ENCODE measurements around the gene SLC35A3.
A peak's percentile ranks its signal among the peaks of the same experiment; 100 is the strongest.
"Not testable (repeated sequence)": the region's sequence is repeated elsewhere in the genome, so short reads cannot be mapped to it uniquely, and the experiment has no call there.

SLC35A3 gene

DNA sequence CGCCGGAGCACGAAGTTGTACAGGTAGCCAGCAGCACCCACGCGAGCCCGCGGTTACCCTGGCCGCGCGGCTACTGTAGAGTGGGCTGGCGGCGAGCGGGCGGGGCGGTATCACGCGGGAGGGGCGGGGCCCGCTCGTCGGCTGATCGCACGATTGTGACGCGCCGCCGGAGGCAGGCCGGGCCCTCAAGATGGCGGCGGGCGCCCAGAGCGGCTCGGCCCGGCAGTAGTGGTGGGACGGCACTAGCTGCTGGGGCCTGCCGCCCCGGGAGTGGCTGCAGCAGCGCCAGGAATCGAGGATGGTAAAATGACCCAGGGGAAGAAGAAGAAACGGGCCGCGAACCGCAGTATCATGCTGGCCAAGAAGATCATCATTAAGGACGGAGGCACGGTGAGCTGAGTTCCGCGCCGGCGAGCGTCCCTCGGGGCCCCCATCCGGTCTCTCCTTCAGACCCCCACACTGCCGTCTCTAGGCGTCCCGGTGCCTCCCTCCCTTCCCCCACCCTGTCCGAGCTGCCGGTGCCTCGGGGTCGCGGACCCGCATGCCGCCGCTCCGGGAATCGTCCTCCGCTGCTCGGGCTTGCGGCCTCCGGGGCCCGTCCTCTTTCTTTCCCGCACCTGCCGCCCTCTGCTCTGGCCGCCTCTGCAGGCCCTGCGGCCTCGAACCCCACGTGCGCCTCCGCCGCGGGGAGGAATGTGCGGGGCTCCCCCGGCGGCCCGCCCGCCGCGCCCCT is 68.3 kb downstream of the SLC35A3 start:
- in situ Hi-C loops (cut with MboI; ENCODE audit: low pct_unique_long_range_greater_than_20kb, low sequenced_read_pairs, unreplicated experiment) = loop anchor here (10.0 kb wide), 1 partner anchor 223 kb away; no protein-coding TSS in a partner anchor
- TF ChIP-seq, protein P1, sequence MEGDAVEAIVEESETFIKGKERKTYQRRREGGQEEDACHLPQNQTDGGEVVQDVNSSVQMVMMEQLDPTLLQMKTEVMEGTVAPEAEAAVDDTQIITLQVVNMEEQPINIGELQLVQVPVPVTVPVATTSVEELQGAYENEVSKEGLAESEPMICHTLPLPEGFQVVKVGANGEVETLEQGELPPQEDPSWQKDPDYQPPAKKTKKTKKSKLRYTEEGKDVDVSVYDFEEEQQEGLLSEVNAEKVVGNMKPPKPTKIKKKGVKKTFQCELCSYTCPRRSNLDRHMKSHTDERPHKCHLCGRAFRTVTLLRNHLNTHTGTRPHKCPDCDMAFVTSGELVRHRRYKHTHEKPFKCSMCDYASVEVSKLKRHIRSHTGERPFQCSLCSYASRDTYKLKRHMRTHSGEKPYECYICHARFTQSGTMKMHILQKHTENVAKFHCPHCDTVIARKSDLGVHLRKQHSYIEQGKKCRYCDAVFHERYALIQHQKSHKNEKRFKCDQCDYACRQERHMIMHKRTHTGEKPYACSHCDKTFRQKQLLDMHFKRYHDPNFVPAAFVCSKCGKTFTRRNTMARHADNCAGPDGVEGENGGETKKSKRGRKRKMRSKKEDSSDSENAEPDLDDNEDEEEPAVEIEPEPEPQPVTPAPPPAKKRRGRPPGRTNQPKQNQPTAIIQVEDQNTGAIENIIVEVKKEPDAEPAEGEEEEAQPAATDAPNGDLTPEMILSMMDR (IDR thresholded peaks at IDR 0.05; ENCODE audit: extremely low read depth, insufficient read depth, missing control alignments) = no peak
- peak; percentile 93 for DNase-seq (ENCODE audit: low spot score)

DNA sequence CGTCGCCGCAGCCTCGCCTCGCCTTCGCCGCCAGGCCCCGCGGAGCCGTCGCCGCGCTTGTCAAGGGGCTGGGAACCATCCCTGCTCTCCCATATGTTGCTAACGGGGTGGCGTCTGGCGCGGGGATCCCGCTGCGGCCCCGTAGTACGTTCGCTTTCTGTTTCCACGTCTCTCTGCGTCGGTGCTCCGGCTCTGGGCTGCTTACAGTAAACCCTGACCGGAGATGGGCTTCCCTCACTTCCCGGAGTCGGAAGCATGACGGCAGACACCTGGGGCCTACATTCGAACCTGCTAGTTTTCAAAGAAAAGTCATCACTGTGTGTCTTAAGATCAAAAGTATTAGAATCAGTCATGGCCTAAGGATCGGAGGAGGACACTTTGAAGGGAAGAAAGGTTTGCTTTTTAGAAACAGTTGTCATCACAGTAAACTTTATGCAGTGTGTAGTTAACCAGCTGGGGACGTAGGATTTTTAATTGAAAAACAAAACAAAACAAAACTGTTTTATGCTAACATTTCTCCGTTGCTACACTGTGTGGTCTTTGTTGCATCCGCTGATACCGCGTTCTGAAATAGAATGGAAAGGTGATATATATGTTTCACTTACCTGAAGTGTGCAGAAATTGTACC is 69.0 kb downstream of the SLC35A3 start:
- in situ Hi-C loops (cut with MboI; ENCODE audit: low pct_unique_long_range_greater_than_20kb, low sequenced_read_pairs, unreplicated experiment) = loop anchor here (10.0 kb wide), 1 partner anchor 224 kb away; no protein-coding TSS in a partner anchor
- peak; percentile 68 for DNase-seq (ENCODE audit: low spot score)
- TF ChIP-seq, protein P1 (IDR thresholded peaks at IDR 0.05; ENCODE audit: extremely low read depth, insufficient read depth, missing control alignments) = no peak

DNA sequence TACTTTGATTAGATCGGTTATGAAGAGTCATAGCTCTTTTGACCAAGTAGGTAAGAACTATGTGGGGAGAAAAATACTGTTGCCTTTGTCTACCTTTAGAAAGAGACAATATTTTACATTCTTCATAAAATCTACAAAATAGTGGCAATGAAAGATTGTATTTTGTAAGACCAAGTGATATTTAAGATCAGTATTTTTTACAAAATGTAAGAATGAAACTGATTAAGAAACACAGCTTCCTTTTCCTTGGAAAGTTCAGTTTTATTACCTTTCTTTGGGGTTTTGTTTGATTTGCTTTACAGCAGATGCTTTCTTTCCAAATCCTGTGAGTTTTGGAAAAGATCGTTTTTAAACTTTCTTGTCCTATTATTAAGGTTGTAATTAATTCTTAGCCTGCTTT is 69.8 kb downstream of the SLC35A3 start:
- DNase-seq (ENCODE audit: low spot score) = no peak
- TF ChIP-seq, protein P1 (IDR thresholded peaks at IDR 0.05; ENCODE audit: extremely low read depth, insufficient read depth, missing control alignments) = no peak
- in situ Hi-C loops (cut with MboI; ENCODE audit: low pct_unique_long_range_greater_than_20kb, low sequenced_read_pairs, unreplicated experiment) = loop anchor here (10.0 kb wide), 1 partner anchor 225 kb away; no protein-coding TSS in a partner anchor

DNA sequence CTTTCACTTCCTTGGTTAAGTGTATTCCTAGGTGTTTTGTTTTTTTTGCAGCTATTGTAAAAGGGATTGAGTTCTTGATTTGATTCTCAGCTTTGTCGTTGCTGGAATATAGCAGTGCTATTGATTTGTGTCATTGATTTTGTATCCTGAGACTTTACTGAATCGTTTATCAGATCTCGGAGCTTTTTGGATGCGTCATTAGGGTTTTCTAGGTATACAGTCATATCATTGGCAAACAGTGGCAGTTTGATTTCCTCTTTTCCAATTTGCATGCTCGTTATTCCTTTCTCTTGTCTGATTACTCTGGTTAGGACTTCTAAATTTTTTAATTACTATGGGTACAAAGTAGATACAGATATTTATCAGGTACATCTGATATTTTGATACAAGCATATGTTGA is 75.4 kb downstream of the SLC35A3 start:
- in situ Hi-C loops (cut with MboI; ENCODE audit: low pct_unique_long_range_greater_than_20kb, low sequenced_read_pairs, unreplicated experiment) = no loop called here
- DNase-seq (ENCODE audit: low spot score) = no peak
- TF ChIP-seq, protein P1 (IDR thresholded peaks at IDR 0.05; ENCODE audit: extremely low read depth, insufficient read depth, missing control alignments) = no peak

DNA sequence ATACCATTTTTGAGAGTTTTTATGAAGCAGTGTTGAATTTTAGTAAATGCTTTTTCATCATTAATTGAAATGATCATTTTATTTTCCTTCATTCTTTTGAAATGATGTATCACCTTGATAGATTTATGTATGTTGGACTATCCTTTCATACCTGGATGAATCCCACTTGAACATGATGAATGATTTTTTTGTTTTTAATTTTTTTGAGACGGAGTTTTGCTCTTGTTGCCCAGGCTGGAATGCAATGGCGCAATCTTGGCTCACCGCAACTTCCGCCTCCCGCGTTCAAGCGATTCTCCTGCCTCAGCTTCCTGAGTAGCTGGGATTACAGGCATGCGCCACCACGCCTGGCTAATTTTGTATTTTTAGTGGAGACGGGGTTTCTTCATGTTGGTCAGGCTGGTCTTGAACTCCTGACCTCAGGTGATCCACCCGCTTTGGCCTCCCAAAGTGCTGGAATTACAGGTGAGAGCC is 77.5 kb downstream of the SLC35A3 start:
- DNase-seq (ENCODE audit: low spot score); in situ Hi-C loops (cut with MboI; ENCODE audit: low pct_unique_long_range_greater_than_20kb, low sequenced_read_pairs, unreplicated experiment): not testable (repeated sequence)

DNA sequence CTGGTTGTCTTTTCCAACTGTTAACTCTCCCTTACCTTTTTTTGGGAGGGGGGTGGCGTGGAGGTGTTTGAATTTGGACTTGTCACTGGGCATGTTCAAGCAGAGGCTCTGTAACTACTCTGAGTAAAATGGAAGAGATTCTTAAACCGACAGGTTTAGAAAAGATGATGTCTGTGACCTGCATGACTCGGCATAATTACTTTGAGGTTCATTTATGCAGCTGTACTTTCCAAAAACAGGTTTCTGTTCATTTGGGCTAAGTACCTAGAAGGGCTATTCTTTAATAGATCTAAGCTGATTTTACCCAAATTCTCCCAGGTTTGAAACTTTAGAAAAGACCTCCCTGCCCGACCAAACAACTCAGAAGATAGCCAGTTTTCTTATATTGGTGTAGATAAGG is 80.3 kb downstream of the SLC35A3 start:
- TF ChIP-seq, protein P1 (IDR thresholded peaks at IDR 0.05; ENCODE audit: extremely low read depth, insufficient read depth, missing control alignments) = no peak
- in situ Hi-C loops (cut with MboI; ENCODE audit: low pct_unique_long_range_greater_than_20kb, low sequenced_read_pairs, unreplicated experiment) = no loop called here
- DNase-seq (ENCODE audit: low spot score) = no peak

DNA sequence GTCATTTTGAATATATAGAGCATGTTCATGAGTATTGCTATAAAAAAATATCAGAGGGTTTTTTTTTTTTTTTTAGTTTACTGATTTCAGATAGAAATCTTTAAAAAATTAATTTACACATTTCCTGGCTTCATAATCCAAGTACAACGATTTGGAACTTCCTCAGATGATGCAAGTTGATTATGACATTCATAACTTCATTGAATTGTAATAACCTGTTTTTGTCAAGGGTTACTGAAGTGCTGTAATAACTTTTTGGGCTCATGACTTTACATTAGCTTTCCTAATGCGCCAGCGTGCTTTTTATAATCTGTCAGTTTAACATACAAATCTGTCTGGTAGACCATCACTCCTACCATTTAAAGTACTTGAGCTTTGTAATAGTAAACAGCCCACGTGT is 81.6 kb downstream of the SLC35A3 start:
- DNase-seq (ENCODE audit: low spot score) = no peak
- in situ Hi-C loops (cut with MboI; ENCODE audit: low pct_unique_long_range_greater_than_20kb, low sequenced_read_pairs, unreplicated experiment) = no loop called here
- TF ChIP-seq, protein P1 (IDR thresholded peaks at IDR 0.05; ENCODE audit: extremely low read depth, insufficient read depth, missing control alignments) = no peak
